AG04449 (cell line): ENCODE measurements around the gene GLT1D1.

Experiments used
- CTCF ChIA-PET: fragments of 350-600 bp; formaldehyde crosslinking; extraction: SDS; loops from one replicate; lab custom pipeline; 2021; ENCODE audit warnings: antibody characterized with exemption; lab: Yijun Ruan, JAX
- POLR2A ChIA-PET: fragments of 400-600, 350-600 bp; formaldehyde crosslinking; extraction: SDS; loops from one replicate; lab custom pipeline; 2020; ENCODE audit warnings: antibody characterized with exemption, inconsistent platforms; lab: Yijun Ruan, JAX
- DNase-seq: peaks from one replicate; pipeline ENCODE4 v3.0.0-alpha.2; 2010; ENCODE audit warnings: low read depth, low spot score
- H3K4me3 ChIP-seq: 2 replicates; pipeline ENCODE4 v1.5.1; 2011; ENCODE audit warnings: low read depth, mild to moderate bottlenecking, control low read depth, low read length
- TF ChIP-seq, protein P1 (sequence below): IDR thresholded peaks from one replicate; pipeline ENCODE4 v1.5.1; 2011; ENCODE audit warnings: mild to moderate bottlenecking, moderate library complexity, low read length, control low read depth, inconsistent platforms; ENCODE audit not compliant: insufficient read depth; ENCODE audit errors: missing control alignments

GLT1D1 gene

GRCh38 chr12:128876559-128876958 is 23.3 kb downstream of the GLT1D1 start:
- no peak for DNase-seq
- H3K4me3 ChIP-seq: no peak overlapping the region
- CTCF ChIA-PET: no interaction called here
- TF ChIP-seq, protein P1, sequence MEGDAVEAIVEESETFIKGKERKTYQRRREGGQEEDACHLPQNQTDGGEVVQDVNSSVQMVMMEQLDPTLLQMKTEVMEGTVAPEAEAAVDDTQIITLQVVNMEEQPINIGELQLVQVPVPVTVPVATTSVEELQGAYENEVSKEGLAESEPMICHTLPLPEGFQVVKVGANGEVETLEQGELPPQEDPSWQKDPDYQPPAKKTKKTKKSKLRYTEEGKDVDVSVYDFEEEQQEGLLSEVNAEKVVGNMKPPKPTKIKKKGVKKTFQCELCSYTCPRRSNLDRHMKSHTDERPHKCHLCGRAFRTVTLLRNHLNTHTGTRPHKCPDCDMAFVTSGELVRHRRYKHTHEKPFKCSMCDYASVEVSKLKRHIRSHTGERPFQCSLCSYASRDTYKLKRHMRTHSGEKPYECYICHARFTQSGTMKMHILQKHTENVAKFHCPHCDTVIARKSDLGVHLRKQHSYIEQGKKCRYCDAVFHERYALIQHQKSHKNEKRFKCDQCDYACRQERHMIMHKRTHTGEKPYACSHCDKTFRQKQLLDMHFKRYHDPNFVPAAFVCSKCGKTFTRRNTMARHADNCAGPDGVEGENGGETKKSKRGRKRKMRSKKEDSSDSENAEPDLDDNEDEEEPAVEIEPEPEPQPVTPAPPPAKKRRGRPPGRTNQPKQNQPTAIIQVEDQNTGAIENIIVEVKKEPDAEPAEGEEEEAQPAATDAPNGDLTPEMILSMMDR: no peak
- POLR2A ChIA-PET: no interaction called here

DNA sequence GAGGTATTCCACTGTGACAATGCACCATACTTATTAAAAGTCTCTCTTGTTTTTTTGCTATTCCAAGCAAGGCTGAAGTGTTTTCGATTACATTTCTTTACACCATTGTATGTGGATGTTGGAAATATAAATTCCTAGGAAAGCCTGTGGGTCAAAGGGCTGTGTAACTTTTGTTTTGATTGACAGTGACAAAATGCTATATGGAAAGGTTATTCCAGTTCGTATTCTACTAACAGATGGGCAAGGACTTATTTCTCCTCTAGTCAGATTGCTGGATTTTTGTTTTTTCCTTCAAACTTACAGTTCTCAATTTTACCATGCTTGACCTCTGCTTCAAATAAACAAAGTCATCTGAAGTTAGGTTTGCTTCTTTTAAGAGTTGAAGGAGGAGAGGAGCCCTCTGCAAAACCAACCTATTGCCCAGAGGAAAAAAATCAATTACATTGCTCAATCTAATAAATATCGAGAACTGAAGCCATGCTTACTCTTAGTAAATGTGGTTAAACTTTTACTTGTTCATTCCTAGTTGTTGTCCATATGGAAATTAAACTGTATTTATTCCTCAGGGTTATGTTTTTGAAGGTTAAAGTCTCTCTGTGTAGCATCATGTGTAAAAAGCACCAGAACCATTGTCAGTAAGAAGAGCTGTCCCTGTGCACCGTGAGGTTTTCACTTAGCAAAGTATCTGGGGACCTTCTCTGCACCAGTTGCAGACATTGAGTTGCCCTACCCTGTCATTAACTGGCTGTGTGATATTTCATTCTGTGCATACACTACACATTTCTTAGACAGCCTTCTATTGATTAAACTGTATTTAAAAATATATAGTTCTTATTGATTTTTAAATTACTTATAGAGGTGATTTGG is 26.9 kb downstream of the GLT1D1 start:
- ChIA-PET CTCF (no interaction called here), POLR2A (interaction anchor here (0.6 kb wide), 1 partner anchor 56 kb away, joined by 4 read pairs; no protein-coding TSS in a partner anchor)
- H3K4me3 ChIP-seq: no peak overlapping the region
- no peak for DNase-seq
- TF ChIP-seq, protein P1: no peak

- H3K4me3 ChIP-seq: no peak overlapping the region
- ChIA-PET CTCF (no interaction called here), POLR2A (interaction anchor here (0.7 kb wide), 1 partner anchor 55 kb away, joined by 3 read pairs; no protein-coding TSS in a partner anchor)
- no peak for DNase-seq
- TF ChIP-seq, protein P1: no peak
Observed at GRCh38 chr12:128891856-128892255, 38.6 kb downstream of the GLT1D1 start.

DNA sequence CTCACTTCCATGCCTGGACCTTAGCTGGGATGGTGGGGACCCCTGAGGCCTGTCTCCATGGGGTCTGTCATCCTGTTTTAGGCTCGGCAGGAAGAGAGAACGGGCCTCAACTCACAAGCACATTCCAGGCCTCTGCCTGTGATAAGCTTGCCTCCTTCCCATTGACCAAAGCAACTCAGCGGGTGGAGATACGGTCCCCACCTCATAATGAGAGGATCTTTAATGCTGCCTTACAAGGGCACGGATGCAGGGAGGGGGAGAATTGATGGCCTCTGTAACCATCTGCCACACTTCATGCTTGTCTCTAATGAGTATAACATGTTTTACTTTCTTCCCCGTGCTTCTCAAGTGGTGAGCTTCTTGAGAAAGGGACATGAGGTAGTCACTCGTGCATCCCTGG is 50.0 kb downstream of the GLT1D1 start:
- CTCF ChIA-PET: no interaction called here
- DNase-seq: no peak

DNA sequence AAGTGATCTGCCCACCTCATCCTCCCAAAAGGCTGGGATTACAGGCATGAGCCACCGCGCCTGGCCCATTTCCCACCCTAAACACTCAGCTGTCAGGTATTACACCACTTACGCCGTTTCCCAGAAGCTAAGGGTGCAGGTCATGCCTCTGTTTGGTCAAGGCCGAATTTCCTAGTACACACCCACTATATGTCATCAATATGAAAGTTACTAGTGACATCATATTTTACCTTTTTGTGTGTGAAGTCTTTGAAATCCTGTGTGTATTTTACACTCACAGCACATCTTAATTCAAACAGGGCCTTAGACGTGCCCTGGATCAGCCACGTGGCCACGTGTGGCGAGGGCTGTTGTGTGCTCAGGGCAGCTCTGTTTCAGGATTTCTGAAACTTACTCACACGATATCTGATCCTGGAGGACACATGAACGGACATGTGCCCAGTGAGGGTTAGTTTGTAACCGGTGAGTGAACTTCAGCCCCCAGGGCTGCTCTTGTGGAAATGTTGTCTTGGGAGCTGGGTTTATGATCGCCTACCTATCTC is 51.8 kb downstream of the GLT1D1 start:
- POLR2A ChIA-PET: no interaction called here

More for the DNA sequence above, 50.0 kb downstream of the GLT1D1 start:
- TF ChIP-seq, protein P1: no peak
- POLR2A ChIA-PET: no interaction called here
- no peak overlapping the region for H3K4me3 ChIP-seq

GRCh38 chr12:128906485-128907137 is 53.3 kb downstream of the GLT1D1 start:
- ChIA-PET CTCF (no interaction called here), POLR2A (no interaction called here)
- TF ChIP-seq, protein P1: no peak
- DNase-seq: no peak
- H3K4me3 ChIP-seq: no peak overlapping the region

More for the DNA sequence above, 51.8 kb downstream of the GLT1D1 start:
- CTCF ChIA-PET: no interaction called here
- H3K4me3 ChIP-seq: no peak overlapping the region
- TF ChIP-seq, protein P1: no peak
- DNase-seq: no peak
